ENCODE data around the gene IGFBP3.
"Not testable (repeated sequence)": the region's sequence is repeated elsewhere in the genome, so short reads cannot be mapped to it uniquely, and the experiment has no call there.

The IGFBP3 gene, protein sequence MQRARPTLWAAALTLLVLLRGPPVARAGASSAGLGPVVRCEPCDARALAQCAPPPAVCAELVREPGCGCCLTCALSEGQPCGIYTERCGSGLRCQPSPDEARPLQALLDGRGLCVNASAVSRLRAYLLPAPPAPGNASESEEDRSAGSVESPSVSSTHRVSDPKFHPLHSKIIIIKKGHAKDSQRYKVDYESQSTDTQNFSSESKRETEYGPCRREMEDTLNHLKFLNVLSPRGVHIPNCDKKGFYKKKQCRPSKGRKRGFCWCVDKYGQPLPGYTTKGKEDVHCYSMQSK

DNA sequence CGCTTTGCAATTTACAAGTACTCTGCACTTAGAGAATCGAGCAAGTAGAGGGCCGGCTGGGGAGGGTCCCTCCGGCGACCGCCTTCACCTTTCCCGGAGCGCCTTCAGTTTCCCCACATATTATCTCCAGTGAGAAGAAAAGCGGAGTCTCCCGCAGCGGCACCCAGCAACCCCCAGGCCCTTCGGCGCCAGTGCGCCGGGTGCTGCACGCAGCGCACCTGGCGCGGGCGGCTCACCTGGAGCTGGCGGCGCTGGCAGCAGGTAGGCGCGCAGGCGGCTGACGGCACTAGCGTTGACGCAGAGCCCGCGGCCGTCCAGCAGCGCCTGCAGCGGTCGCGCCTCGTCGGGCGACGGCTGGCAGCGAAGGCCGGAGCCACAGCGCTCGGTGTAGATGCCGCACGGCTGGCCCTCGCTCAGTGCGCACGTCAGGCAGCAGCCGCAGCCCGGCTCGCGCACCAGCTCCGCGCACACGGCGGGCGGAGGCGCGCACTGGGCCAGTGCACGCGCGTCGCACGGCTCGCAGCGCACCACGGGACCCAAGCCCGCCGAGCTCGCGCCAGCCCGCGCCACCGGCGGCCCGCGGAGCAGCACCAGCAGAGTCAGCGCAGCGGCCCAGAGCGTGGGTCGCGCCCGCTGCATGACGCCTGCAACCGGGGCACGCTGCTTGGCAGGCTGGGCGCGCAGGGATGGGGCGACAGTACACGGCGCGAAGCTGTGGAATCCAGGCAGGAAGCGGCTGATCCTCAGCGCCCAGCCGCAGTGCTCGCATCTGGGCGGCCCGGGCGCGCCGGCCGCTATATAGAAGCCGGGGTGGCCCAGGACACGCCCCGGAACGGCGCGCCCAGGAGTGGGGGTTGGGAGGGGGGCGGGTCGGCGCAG is at the start of gene IGFBP3:
IGFBP3 (minus strand) TSS at position 771 of the 879 bp plus-strand sequence; CDS start at position 639, 132 bp downstream.
- DNase-seq (ENCODE audit: low read depth, low spot score): no peak

DNA sequence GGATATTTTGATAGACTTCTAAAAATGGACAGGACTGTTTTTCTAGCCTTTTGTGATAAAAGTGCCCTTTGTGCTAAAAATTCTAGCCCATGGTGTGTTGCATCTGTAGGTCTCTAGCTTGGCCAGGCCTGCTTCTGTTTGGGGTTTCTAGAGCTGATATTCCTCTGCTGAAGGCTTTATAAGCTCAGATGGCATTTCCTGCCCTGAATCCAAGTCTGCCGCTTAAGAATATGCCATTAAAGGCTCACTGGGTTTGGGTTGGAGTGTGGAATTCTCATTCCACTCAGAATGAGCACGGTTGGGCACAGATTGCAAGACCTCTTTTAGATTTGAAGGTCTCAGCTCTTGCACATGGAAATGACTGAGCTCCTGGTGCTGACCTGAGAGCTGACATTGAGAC is 49.4 kb upstream of the IGFBP3 start:
- DNase-seq (ENCODE audit: low read depth, low spot score): no peak

- no peak for DNase-seq (ENCODE audit: low read depth, low spot score)
Observed at GRCh38 chr7:45969940-45970339, 48.9 kb upstream of the IGFBP3 start.

- no peak for DNase-seq (ENCODE audit: low read depth, low spot score)
Observed at GRCh38 chr7:45968856-45969541, 47.9 kb upstream of the IGFBP3 start.

DNA sequence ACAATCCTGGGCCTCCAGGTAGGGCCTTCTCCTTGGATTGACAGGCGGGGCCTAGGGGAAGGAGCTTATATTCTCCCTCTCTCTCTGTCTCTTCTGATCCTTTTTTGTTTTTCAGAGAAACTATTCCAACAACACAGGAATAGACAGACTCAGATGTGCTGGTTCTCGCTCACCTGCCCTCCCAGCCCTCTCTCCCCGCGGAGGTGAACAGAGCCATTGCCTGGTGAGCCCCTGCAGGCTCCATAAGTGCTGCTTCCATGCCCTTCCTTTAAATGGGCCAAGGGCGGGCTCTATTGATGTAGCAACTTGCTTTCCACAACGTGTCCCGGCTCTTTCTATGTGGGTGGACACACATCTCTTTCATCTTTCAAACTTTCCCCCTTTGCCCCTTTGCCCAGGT is 47.2 kb upstream of the IGFBP3 start:
- no peak for DNase-seq (ENCODE audit: low read depth, low spot score)

DNA sequence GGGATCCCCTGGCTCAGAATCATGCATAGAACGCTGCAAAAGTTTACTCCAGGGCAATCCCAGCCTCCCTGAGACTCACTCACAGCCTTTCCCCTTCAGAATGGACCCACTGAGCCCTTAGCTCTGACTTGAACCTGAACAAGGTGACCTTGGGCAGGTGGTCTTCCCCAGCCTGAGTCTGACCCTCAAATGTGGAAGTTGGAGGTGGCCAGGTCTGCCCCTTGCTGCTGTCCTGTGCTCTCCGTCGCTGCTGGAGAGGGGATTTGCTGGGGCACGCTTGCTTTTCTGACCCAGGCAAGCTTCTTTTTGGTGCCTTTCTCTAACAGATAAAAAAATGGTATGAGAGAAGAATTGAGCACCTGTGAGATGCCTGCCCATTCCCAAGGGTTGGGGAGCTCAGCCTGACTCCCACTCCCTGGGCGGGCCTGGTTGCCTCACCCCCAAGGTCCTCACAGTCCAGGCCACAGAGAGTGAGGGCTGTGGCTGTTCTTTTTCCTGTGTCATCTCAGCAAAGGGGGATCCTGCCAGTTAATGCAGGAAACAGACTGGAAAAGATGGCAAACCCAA is 46.6 kb upstream of the IGFBP3 start:
- DNase-seq (ENCODE audit: low read depth, low spot score): no peak

DNA sequence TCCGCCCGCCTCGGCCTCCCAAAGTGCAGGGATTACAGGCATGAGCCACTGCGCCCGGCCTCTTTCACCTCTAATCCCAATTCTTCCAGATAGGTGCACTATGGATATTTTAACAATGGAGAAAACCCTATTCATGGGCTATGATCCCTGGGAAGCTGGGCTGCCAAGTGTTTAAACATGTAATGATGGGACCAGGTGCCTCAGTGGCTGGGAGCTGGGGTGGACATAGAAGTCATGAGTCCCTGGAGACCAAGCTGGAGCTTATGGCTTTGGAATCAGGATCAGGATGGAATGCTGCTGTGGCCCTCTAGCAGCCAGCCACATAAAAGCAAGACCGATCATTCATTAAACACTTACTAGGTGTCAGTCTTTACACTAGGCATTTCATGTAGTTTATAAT is 41.8 kb upstream of the IGFBP3 start:
- DNase-seq (ENCODE audit: low read depth, low spot score): no peak

GRCh38 chr7:45957721-45958120 is 36.6 kb upstream of the IGFBP3 start:
- DNase-seq (ENCODE audit: low read depth, low spot score): no peak

GRCh38 chr7:45955286-45955685 is 34.2 kb upstream of the IGFBP3 start:
- no peak for DNase-seq (ENCODE audit: low read depth, low spot score)

DNA sequence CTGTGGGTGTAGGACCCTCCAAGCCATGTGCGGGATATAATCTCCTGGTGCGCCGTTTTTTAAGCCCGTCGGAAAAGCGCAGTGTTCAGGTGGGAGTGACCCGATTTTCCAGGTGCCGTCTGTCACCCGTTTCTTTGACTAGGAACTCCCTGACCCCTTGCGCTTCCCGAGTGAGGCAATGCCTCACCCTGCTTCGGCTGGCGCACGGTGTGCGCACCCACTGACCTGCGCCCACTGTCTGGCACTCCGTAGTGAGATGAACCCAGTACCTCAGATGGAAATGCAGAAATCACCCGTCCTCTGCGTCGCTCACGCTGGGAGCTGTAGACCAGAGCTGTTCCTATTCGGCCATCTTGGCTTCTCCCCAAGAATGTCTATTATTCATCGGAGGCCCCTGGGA is 32.0 kb upstream of the IGFBP3 start:
- DNase-seq (ENCODE audit: low read depth, low spot score): not testable (repeated sequence)

GRCh38 chr7:45944058-45944457 is 23.0 kb upstream of the IGFBP3 start:
- no peak for DNase-seq (ENCODE audit: low read depth, low spot score)

DNA sequence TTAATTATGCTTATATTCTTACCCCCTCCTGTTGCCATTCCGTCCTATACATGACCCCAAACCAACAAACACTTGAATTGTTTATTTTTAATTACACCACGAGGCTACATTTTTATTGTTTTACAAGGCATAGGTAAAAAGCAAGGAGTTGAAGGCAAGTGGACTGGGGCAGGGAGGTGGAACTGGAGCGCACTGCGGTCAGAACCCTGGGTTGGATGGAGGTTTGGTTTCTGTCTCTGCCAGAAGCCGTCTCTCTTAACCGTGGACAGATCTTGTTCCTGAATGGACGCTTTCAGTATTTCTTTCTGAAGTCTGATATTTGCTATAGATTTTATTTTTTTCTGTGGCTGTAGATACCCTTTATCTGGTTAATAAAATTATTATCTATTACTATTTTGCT is 19.9 kb upstream of the IGFBP3 start:
- no peak for DNase-seq (ENCODE audit: low read depth, low spot score)

GRCh38 chr7:45940237-45940781 is 19.2 kb upstream of the IGFBP3 start:
- DNase-seq (ENCODE audit: low read depth, low spot score): not testable (repeated sequence)

GRCh38 chr7:45939574-45939973 is 18.5 kb upstream of the IGFBP3 start:
- DNase-seq (ENCODE audit: low read depth, low spot score): no peak

DNA sequence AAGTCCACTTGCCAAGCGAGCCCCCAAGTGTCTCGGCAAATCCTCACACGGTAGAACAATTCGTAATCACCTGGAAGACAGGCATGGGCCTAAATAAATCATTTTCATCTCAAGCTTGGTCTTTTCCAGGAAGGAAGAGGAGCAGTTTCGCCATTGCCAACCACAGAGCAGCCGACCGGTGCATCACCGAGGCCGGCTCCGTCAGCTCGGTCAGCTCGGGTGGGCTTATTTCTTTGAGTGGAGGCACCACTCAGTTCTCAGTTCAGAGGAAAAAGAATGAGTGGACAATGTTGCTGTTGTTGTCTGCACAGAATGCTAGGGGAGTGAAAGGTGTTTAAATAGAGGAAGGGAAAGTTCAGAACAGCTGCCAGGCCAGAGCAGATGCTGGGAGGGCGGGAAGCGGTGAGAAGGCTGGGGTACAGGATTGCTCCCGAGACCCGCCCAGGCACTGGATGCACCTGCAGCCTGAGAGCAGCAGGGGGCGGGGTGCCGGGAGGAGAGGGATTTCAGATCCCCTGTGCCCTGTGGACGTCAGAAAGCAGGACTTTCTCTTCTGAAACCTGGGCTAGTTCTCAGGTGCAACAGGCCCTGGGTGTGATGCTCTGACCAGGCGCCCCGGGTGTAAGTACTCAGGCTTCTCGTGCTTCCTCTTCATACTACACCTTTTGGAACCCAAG is 17.7 kb upstream of the IGFBP3 start:
- no peak for DNase-seq (ENCODE audit: low read depth, low spot score)

GRCh38 chr7:45937862-45938261 is 16.8 kb upstream of the IGFBP3 start:
- DNase-seq (ENCODE audit: low read depth, low spot score): no peak

- no peak for DNase-seq (ENCODE audit: low read depth, low spot score)
Observed at GRCh38 chr7:45937301-45937700, 16.2 kb upstream of the IGFBP3 start.

GRCh38 chr7:45930967-45931366 is 9.9 kb upstream of the IGFBP3 start:
- DNase-seq (ENCODE audit: low read depth, low spot score): no peak

- DNase-seq (ENCODE audit: low read depth, low spot score): no peak
Observed at GRCh38 chr7:45927721-45928120, 6.6 kb upstream of the IGFBP3 start.

DNA sequence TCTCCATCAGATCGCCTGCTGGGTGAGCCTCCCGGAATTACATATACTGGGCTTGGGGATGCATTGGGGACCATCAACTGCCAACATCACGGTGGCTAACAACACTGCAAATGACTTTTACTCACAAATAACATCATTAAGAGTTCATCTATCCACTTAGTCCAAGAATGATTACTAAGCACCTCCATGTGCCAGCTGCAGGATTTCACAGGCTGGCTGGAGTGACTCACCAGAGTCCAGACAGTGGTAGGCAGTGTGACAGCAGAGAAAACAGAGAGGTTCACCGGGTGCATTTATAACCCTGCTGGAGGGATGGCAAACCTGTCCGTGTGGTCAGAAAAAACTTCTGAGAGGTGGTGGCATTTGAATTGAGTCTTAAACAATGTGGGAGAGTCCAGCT is 3.2 kb upstream of the IGFBP3 start:
- no peak for DNase-seq (ENCODE audit: low read depth, low spot score)

- DNase-seq (ENCODE audit: low read depth, low spot score): no peak
Observed at GRCh38 chr7:45923818-45924217, 2.7 kb upstream of the IGFBP3 start.
